Glomerular visceral epithelial cell (primary cell): ENCODE data around the gene EFNA5.
A peak's percentile ranks its signal among the peaks of the same experiment; 100 is the strongest.

ENCODE experiments used
- DNase-seq: peaks from one replicate; pipeline ENCODE4 v3.0.0-alpha.2; 2016; ENCODE audit errors: extremely low spot score

EFNA5 gene

GRCh38 chr5:107570805-107571531 lies 99.8 kb downstream of the EFNA5 start:
- peak; percentile 51 for DNase-seq

GRCh38 chr5:107570181-107570580 lies 100.6 kb downstream of the EFNA5 start:
- no peak for DNase-seq

GRCh38 chr5:107567901-107568671 lies 102.7 kb downstream of the EFNA5 start:
- peak; percentile 25 for DNase-seq

GRCh38 chr5:107566986-107567385 lies 103.8 kb downstream of the EFNA5 start:
- DNase-seq = no peak

- DNase-seq = no peak
Observed at GRCh38 chr5:107565791-107566767, 104.7 kb downstream of the EFNA5 start.

GRCh38 chr5:107564931-107565372 lies 105.8 kb downstream of the EFNA5 start:
- DNase-seq = peak; percentile 34

GRCh38 chr5:107563959-107564544 lies 106.7 kb downstream of the EFNA5 start:
- no peak for DNase-seq

- peak; percentile 49 for DNase-seq
Observed at GRCh38 chr5:107560377-107560776, 110.4 kb downstream of the EFNA5 start.

GRCh38 chr5:107558823-107559375 lies 111.8 kb downstream of the EFNA5 start:
- DNase-seq = no peak

- DNase-seq = peak; percentile 88
Observed at GRCh38 chr5:107557051-107557658, 113.6 kb downstream of the EFNA5 start.

- no peak for DNase-seq
Observed at GRCh38 chr5:107556575-107556974, 114.2 kb downstream of the EFNA5 start.

GRCh38 chr5:107555425-107556090 lies 115.2 kb downstream of the EFNA5 start:
- peak; percentile 54 for DNase-seq

GRCh38 chr5:107554776-107555424 lies 115.8 kb downstream of the EFNA5 start:
- DNase-seq = peak; percentile 61

- DNase-seq = peak; percentile 58
Observed at GRCh38 chr5:107553117-107553555, 117.6 kb downstream of the EFNA5 start.

- no peak for DNase-seq
Observed at GRCh38 chr5:107551088-107551487, 119.6 kb downstream of the EFNA5 start.

- no peak for DNase-seq
Observed at GRCh38 chr5:107549567-107549966, 121.2 kb downstream of the EFNA5 start.

- DNase-seq = no peak
Observed at GRCh38 chr5:107548477-107548876, 122.3 kb downstream of the EFNA5 start.

- DNase-seq = no peak
Observed at GRCh38 chr5:107546719-107547118, 124.0 kb downstream of the EFNA5 start.

- no peak for DNase-seq
Observed at GRCh38 chr5:107545486-107545885, 125.3 kb downstream of the EFNA5 start.

- DNase-seq = no peak
Observed at GRCh38 chr5:107544967-107545366, 125.8 kb downstream of the EFNA5 start.
